A549 (cell line): Measurements from ENCODE around the gene U2SURP.

Source experiments
- CEBPB ChIP-seq, 2 experiments: fragments of >200 bp in 1 of 2; sonication (Bioruptor Twin) in 1 of 2; formaldehyde crosslinking in 1 of 2; IDR thresholded peaks; 2 replicates each; pipeline ENCODE4 v1.6.1; 2012 to 2016
- CHD4 ChIP-seq: fragments of 200-600 bp; sonication (generic); IDR thresholded peaks from 2 replicates; pipeline ENCODE4 v1.6.1; 2016; ENCODE audit warnings: antibody characterized with exemption, mild to moderate bottlenecking, borderline replicate concordance
- CTCF ChIP-seq: fragments of >200 bp; sonication (Bioruptor Twin); formaldehyde crosslinking; IDR thresholded peaks from 3 replicates; pipeline ENCODE4 v1.5.1; 2016
- HDAC2 ChIP-seq: fragments of 200-600 bp; sonication (generic); IDR thresholded peaks from 2 replicates; pipeline ENCODE4 v1.6.1; 2016
- JUN ChIP-seq, 2 experiments: fragments of >200 bp; sonication (Bioruptor Twin); formaldehyde crosslinking; IDR thresholded peaks; 2 replicates in 1 of 2; 3 replicates in 1 of 2; pipeline ENCODE4 v1.6.1; 2016 to 2017
- MAFK ChIP-seq: fragments of 450-650 bp; IDR thresholded peaks from 2 replicates; pipeline ENCODE4 v1.6.1; 2014; ENCODE audit not compliant: partially characterized antibody
- NPAS2 ChIP-seq: fragments of 250-450 bp; sonication (Bioruptor Pico); IDR thresholded peaks from 2 replicates; pipeline ENCODE4 v1.8.0; 2022; ENCODE audit warnings: mild to moderate bottlenecking, moderate library complexity, borderline replicate concordance
- NR3C1 ChIP-seq: fragments of >200 bp; sonication (Bioruptor Twin); formaldehyde crosslinking; IDR thresholded peaks from 3 replicates; pipeline ENCODE4 v1.6.1; 2017
- POLR2A ChIP-seq: IDR thresholded peaks from 2 replicates; pipeline ENCODE4 v1.6.1; 2012; ENCODE audit warnings: mild to moderate bottlenecking, low read length
- RAD21 ChIP-seq, 2 experiments: fragments of >200 bp in 1 of 2; sonication (Bioruptor Twin) in 1 of 2; formaldehyde crosslinking in 1 of 2; IDR thresholded peaks in 1 of 2; conservative IDR thresholded peaks in 1 of 2; 2 replicates in 1 of 2; 3 replicates in 1 of 2; pipeline ENCODE4 v1.6.1; 2012 to 2018; ENCODE audit warnings: inconsistent platforms in 1 of 2
- REST ChIP-seq: fragments of 200-600 bp; sonication (generic); IDR thresholded peaks from 2 replicates; pipeline ENCODE4 v1.6.1; 2016; ENCODE audit warnings: antibody characterized with exemption, mild to moderate bottlenecking, moderate library complexity
- RFX5 ChIP-seq: fragments of 450-650 bp; IDR thresholded peaks from 2 replicates; pipeline ENCODE4 v1.7.1; 2014; ENCODE audit warnings: antibody characterized with exemption, mild to moderate bottlenecking, moderate library complexity
- TF ChIP-seq, protein P1 (sequence below): IDR thresholded peaks from 2 replicates; pipeline ENCODE4 v1.6.1; 2012

DNA sequence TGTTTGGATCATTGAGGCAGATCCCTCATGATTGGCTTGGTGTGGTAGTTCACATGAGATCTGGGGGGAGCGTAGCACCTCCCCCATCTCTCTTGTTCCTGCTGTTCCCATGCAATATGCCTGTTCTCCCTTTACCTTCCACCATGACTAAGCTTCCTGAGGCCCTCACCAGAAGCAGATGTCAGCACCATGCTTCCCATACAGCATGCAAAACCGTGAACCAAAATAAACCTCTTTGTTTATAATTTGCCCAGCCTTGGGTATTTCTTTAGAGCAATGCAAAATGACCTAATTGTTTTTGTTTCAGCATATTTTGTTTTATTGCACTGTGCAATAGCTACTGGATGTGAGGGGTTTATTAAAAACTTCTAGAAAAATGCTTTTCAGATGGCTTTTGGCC is 61.6 kb downstream of the U2SURP start:
- TF ChIP-seq MAFK (no peak), CTCF (no peak), NPAS2 (CRISPR knock-in tag) (no peak), POLR2A (no peak), HDAC2 (no peak), REST (no peak), NR3C1 (no peak), RAD21 (conservative IDR thresholded peaks at IDR 0.05 in 1 of 2, IDR thresholded peaks at IDR 0.05 in 1 of 2) (no peak), CEBPB (IDR thresholded peaks at IDR 0.05) (no peak), JUN (IDR thresholded peaks at IDR 0.05) (no peak), CHD4 (no peak), RFX5 (no peak)
- TF ChIP-seq, protein P1, sequence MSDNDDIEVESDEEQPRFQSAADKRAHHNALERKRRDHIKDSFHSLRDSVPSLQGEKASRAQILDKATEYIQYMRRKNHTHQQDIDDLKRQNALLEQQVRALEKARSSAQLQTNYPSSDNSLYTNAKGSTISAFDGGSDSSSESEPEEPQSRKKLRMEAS = no peak
